Aorta (tissue), 5 donors: ENCODE data around the gene MTHFD1L. TPM values are rescaled to one million over a fixed set of nuclear protein-coding genes. Genes with fewer than 3 reads are reported as not detected.
"Not testable (repeated sequence)": the region's sequence is repeated elsewhere in the genome, so short reads cannot be mapped to it uniquely, and the experiment has no call there.

Experiments used
- ATAC-seq: fragments of 200-7000 bp; cut with Tn5 transposase; one replicate; pipeline ENCODE4 v1.9.1; 2022; ENCODE audit warnings: moderate library complexity; ENCODE audit not compliant: low FRiP score
- DNase-seq, 2 donors: peaks; one replicate each; pipeline ENCODE4 v3.0.0-alpha.2; 2020
- H3K27ac ChIP-seq, 2 donors: one replicate each; pipeline ENCODE4 v1.5.1; 2013; ENCODE audit warnings: low read length in 2 of 2, mild to moderate bottlenecking in 2 of 2, moderate library complexity in 2 of 2, control low read depth in 1 of 2, inconsistent platforms in 1 of 2, low read depth in 1 of 2
- H3K27me3 ChIP-seq, 2 donors: one replicate each; pipeline ENCODE4 v1.6.1; 2013; ENCODE audit warnings: control low read depth in 1 of 2, low read length in 1 of 2, mild to moderate bottlenecking in 1 of 2, moderate library complexity in 1 of 2; ENCODE audit not compliant: insufficient read depth in 2 of 2, control insufficient read depth in 1 of 2
- H3K36me3 ChIP-seq, 2 donors: one replicate each; pipeline ENCODE4 v1.6.1; 2013; ENCODE audit warnings: control low read depth in 1 of 2, low read length in 1 of 2, mild to moderate bottlenecking in 1 of 2; ENCODE audit not compliant: insufficient read depth in 2 of 2, control insufficient read depth in 1 of 2
- H3K4me1 ChIP-seq, 2 donors: one replicate each; pipeline ENCODE4 v1.6.1; 2013; ENCODE audit warnings: low read length in 2 of 2, control low read depth in 1 of 2, mild to moderate bottlenecking in 1 of 2, moderate library complexity in 1 of 2; ENCODE audit not compliant: insufficient read depth in 2 of 2, control insufficient read depth in 1 of 2
- H3K4me3 ChIP-seq, 2 donors: one replicate each; pipeline ENCODE4 v1.5.1; 2013; ENCODE audit warnings: low read length in 2 of 2, control low read depth in 1 of 2, mild to moderate bottlenecking in 1 of 2
- H3K9me3 ChIP-seq: one replicate; pipeline ENCODE4 v1.6.1; 2013; ENCODE audit warnings: mild to moderate bottlenecking, low read length; ENCODE audit not compliant: control insufficient read depth
- WGBS, 2 donors: extraction: QIAGEN DNeasy Blood & Tissue Kit; methylation state at CpG; one replicate each; pipeline ENCODE4 v1.1.7; 2013; 5-methylcytosine and 5-hydroxymethylcytosine counted together
- intact Hi-C, 2 donors: fragments of 100-400 bp; cut with DNase I; formaldehyde crosslinking; loops; one replicate each; pipeline versions ENCODE4 v1.14.2 to v1.15.0; 2022
- polyA plus RNA-seq, 2 donors: library from polyadenylated mRNA; stranded (reverse); fragments of 200-250 nt; gene quantifications; one replicate each; pipeline ENCODE4 v1.2.3, GENCODE V29; 2013
- total RNA-seq, 2 donors: library from RNA; stranded (reverse); fragmentation: NEBNext Ultra II Directional; extraction: Animal tissue kit (Norgen Biotek cat#: 25700); gene quantifications; one replicate each; pipeline ENCODE4 v1.2.1, GENCODE V29; 2021
- donor health status: healthy with polysubstance abuse.
- donor health status: Bipolar disorder and iron deficiency.
- donor health status: DM: no; HTN: no; CAD: no.
- donor health status: DM: no; HTN: no; CAD: no.
- donor health status: DM: yes; HTN: yes; CAD: no.

Gene MTHFD1L
- total and polyA plus RNA-seq, 4 donors: 20.4 to 65.8 (median 55.7) TPM

DNA sequence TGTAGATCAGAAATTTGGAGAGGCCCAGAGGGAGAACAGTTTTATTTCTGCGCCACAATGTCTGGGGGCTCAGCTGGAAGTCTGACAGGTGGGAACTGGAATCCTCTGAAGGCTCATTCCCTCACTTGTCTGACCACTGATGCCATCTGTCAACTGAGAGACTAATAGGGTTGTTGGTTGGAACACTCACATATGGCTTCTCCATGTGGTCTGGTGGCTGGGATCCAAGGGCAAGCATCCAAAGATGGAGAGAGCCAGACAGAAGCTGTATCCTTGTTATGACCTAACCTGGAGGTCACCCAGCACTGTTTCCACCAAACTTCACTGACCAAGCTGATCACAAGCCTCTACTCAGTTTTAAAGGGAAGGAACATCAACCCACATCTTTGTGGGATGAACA, 256.4 kb downstream of the MTHFD1L start:
- DNase-seq (no peak), ATAC-seq (no peak)
- Histone ChIP-seq H3K9me3 (no peaks in the 10 kb centered on the region), H3K4me3 (no peak overlapping the region), H3K4me1 (no peaks in the 10 kb centered on the region), H3K36me3 (no peaks in the 10 kb centered on the region), H3K27me3 (no peaks in the 10 kb centered on the region), H3K27ac (no peak overlapping the region)
- WGBS, 2 donors: 81 to 88% methylated on average over 1 of the region's 1 CpG
- intact Hi-C loops: no loop called here

GRCh38 chr6:151123641-151124040, 258.1 kb downstream of the MTHFD1L start:
- H3K36me3 ChIP-seq, DNase-seq, H3K4me3 ChIP-seq, ATAC-seq, H3K27ac ChIP-seq, H3K9me3 ChIP-seq, H3K27me3 ChIP-seq, intact Hi-C loops, H3K4me1 ChIP-seq: not testable (repeated sequence)
- WGBS, 2 donors: 93 to 95% methylated on average over 8 of the region's 8 CpGs

DNA sequence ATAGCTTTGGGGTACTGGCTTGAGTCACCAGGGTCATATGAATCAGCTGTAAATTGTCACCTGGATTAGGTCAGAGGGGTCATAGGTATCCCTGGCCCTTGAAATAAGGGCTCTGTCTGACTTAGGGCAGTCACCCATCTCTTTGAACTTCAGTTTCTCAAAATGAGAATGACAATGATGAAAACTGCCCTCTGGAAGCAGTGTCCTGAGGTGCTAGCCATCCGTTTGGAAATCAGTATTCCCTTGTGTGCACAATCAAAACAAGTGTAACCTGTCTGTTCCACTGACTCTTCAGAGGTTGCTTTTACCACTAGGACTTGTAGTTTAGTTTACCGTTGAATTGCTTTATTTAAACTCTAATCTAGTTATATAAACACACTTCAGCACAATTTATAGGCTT, 259.7 kb downstream of the MTHFD1L start:
- H3K9me3 ChIP-seq, DNase-seq, H3K27me3 ChIP-seq, intact Hi-C loops, H3K4me3 ChIP-seq, ATAC-seq, H3K27ac ChIP-seq, H3K36me3 ChIP-seq, H3K4me1 ChIP-seq: not testable (repeated sequence)
- WGBS, 2 donors: 15 to 22% methylated on average over 2 of the region's 2 CpGs

- H3K27ac ChIP-seq, H3K9me3 ChIP-seq, H3K27me3 ChIP-seq, H3K4me3 ChIP-seq, DNase-seq, H3K36me3 ChIP-seq, H3K4me1 ChIP-seq, intact Hi-C loops: not testable (repeated sequence)
- ATAC-seq: peak; percentile 49
- 31 to 39% methylated on average over 6 of the region's 6 CpGs for WGBS, 2 donors
Measured at GRCh38 chr6:151125651-151126416, 260.3 kb downstream of the MTHFD1L start.

DNA sequence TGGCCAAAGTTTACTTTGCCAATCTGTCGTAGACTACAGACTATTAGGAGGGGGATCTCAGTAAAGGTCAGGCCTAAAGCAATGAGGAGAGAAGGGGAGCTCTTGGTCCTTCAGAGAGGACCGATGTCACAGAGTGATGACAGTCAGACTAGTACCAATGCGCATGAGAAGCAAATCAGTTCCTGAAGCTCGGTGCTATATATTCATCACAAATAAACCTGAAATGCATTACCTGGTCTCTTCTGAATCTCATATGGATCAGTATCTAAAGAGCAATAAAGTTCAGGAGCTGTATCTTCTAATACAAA, 260.9 kb downstream of the MTHFD1L start:
- ATAC-seq, H3K4me3 ChIP-seq, H3K36me3 ChIP-seq, H3K4me1 ChIP-seq, H3K27ac ChIP-seq, H3K9me3 ChIP-seq, DNase-seq, H3K27me3 ChIP-seq, intact Hi-C loops: not testable (repeated sequence)
- WGBS, 2 donors: 45 to 52% methylated on average over 4 of the region's 4 CpGs

GRCh38 chr6:151127133-151127798, 261.8 kb downstream of the MTHFD1L start:
- H3K4me1 ChIP-seq, H3K36me3 ChIP-seq, intact Hi-C loops, H3K27ac ChIP-seq, H3K4me3 ChIP-seq, ATAC-seq, H3K9me3 ChIP-seq, H3K27me3 ChIP-seq: not testable (repeated sequence)
- WGBS, 2 donors: 96 to 99% methylated on average over 5 of the region's 5 CpGs
- DNase-seq: peak in 1 of 2 donors; percentile 23

GRCh38 chr6:151128763-151129370, 263.4 kb downstream of the MTHFD1L start:
- H3K27ac ChIP-seq: no peak overlapping the region
- 88 to 89% methylated on average over 5 of the region's 5 CpGs for WGBS, 2 donors
- no peaks in the 10 kb centered on the region for H3K36me3 ChIP-seq
- DNase-seq (peak in 1 of 2 donors; percentile 34), ATAC-seq (no peak)
- H3K9me3 ChIP-seq: peaks cover 1% of the 10 kb centered on the region
- no peaks in the 10 kb centered on the region for H3K4me1 ChIP-seq
- peaks cover 0 to 1% of the 10 kb centered on the region in 2 donors for H3K27me3 ChIP-seq
- intact Hi-C loops: no loop called here
- H3K4me3 ChIP-seq: no peak overlapping the region

DNA sequence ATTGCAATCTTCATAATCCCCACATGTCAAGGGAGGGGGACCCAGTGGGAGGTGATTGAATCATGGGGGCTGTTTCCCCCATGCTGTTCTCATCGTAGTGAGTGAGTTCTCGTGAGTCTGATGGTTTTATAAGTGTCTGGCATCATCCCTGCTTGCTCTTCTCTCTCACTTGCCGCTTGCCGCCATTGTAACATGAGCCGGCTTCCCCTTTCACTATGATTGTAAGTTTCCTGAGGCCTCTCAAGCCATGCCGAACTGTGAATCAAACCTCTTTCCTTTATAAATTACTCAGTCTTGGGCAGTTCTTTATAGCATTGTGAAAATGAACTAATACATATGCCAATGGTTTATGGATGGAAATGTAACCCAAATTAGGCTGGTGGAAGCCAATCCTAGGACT, 264.8 kb downstream of the MTHFD1L start:
- Histone ChIP-seq H3K9me3 (peaks cover 1% of the 10 kb centered on the region), H3K27me3 (peaks cover 0 to 1% of the 10 kb centered on the region in 2 donors), H3K4me1 (no peaks in the 10 kb centered on the region), H3K4me3 (no peak overlapping the region), H3K36me3 (no peaks in the 10 kb centered on the region), H3K27ac (no peak overlapping the region)
- intact Hi-C loops: no loop called here
- WGBS, 2 donors: 93 to 96% methylated on average over 6 of the region's 6 CpGs
- DNase-seq (no peak), ATAC-seq (no peak)
